Uterus (tissue), 2 donors: ENCODE measurements around the gene SPATA3.

Experiments
- POLR2A ChIP-seq, 2 donors: fragments of 450-650 bp; IDR thresholded peaks; one replicate each; pipeline ENCODE4 v1.6.1; 2016; ENCODE audit warnings: antibody characterized with exemption in 2 of 2, mild to moderate bottlenecking in 1 of 2, moderate library complexity in 1 of 2
- TF ChIP-seq, protein P1 (sequence below), 4 experiments: fragments of 200-600 bp in 2 of 4; fragments of 450-650 bp in 2 of 4; sonication (generic) in 2 of 4; IDR thresholded peaks; one replicate each; pipeline ENCODE4 v1.5.1; 2016 to 2019; ENCODE audit warnings: antibody characterized with exemption in 4 of 4, mild to moderate bottlenecking in 2 of 4, moderate library complexity in 1 of 4

DNA sequence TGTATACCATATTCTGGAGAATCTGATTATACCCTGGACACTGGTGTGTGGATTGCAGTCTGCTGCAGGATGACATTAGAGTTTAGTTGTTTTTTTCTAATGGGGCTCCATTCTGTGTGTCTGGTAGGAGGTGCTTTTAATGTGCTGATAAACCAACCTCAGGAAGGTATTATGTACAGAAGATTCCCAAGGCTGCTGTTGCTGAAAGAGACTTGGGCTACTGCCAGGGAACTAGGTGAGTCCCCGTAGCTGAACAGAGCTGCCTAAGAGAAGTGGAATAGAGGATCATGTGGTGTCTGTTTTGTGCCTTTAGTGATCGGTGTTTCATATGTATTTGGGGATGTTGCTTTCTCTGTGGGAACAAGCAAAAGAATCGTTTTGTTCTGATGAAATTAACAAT, 16.5 kb downstream of the SPATA3 start:
- no peak for TF ChIP-seq POLR2A (IDR thresholded peaks at IDR 0.05)
- TF ChIP-seq, protein P1, sequence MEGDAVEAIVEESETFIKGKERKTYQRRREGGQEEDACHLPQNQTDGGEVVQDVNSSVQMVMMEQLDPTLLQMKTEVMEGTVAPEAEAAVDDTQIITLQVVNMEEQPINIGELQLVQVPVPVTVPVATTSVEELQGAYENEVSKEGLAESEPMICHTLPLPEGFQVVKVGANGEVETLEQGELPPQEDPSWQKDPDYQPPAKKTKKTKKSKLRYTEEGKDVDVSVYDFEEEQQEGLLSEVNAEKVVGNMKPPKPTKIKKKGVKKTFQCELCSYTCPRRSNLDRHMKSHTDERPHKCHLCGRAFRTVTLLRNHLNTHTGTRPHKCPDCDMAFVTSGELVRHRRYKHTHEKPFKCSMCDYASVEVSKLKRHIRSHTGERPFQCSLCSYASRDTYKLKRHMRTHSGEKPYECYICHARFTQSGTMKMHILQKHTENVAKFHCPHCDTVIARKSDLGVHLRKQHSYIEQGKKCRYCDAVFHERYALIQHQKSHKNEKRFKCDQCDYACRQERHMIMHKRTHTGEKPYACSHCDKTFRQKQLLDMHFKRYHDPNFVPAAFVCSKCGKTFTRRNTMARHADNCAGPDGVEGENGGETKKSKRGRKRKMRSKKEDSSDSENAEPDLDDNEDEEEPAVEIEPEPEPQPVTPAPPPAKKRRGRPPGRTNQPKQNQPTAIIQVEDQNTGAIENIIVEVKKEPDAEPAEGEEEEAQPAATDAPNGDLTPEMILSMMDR (IDR thresholded peaks at IDR 0.05), result no peak
